HG03565 (cell line): ENCODE measurements around the gene MLLT3.
A peak's percentile ranks its signal among the peaks of the same experiment; 100 is the strongest.

ENCODE experiments used
- ATAC-seq: cut with Tn5 transposase; IDR thresholded peaks from one replicate; pipeline ENCODE4 v1.9.1; 2021; ENCODE audit warnings: mild to moderate bottlenecking, moderate library complexity; ENCODE audit not compliant: unreplicated experiment

Gene MLLT3

GRCh38 chr9:20559231-20559890 lies 62.9 kb downstream of the MLLT3 start:
- no peak for ATAC-seq

- ATAC-seq, result no peak
Observed at GRCh38 chr9:20558566-20559016, 63.7 kb downstream of the MLLT3 start.

- no peak for ATAC-seq
Observed at GRCh38 chr9:20557890-20558565, 64.3 kb downstream of the MLLT3 start.

GRCh38 chr9:20557285-20557684 lies 65.0 kb downstream of the MLLT3 start:
- no peak for ATAC-seq

- no peak for ATAC-seq
Observed at GRCh38 chr9:20553558-20554149, 68.6 kb downstream of the MLLT3 start.

- ATAC-seq, result no peak
Observed at GRCh38 chr9:20552874-20553557, 69.3 kb downstream of the MLLT3 start.

- no peak for ATAC-seq
Observed at GRCh38 chr9:20551835-20552234, 70.5 kb downstream of the MLLT3 start.

- ATAC-seq, result no peak
Observed at GRCh38 chr9:20551236-20551635, 71.1 kb downstream of the MLLT3 start.

- no peak for ATAC-seq
Observed at GRCh38 chr9:20550326-20550725, 72.0 kb downstream of the MLLT3 start.

GRCh38 chr9:20549053-20549452 lies 73.2 kb downstream of the MLLT3 start:
- no peak for ATAC-seq

- ATAC-seq, result no peak
Observed at GRCh38 chr9:20545023-20545622, 77.2 kb downstream of the MLLT3 start.

GRCh38 chr9:20540169-20540863 lies 82.0 kb downstream of the MLLT3 start:
- ATAC-seq, result no peak

- ATAC-seq, result no peak
Observed at GRCh38 chr9:20538956-20539355, 83.3 kb downstream of the MLLT3 start.

GRCh38 chr9:20538092-20538491 lies 84.2 kb downstream of the MLLT3 start:
- ATAC-seq, result no peak

- ATAC-seq, result no peak
Observed at GRCh38 chr9:20537294-20537693, 85.0 kb downstream of the MLLT3 start.

GRCh38 chr9:20532584-20532983 lies 89.7 kb downstream of the MLLT3 start:
- ATAC-seq, result no peak

- no peak for ATAC-seq
Observed at GRCh38 chr9:20529837-20530236, 92.5 kb downstream of the MLLT3 start.

GRCh38 chr9:20528253-20528652 lies 94.0 kb downstream of the MLLT3 start:
- no peak for ATAC-seq

GRCh38 chr9:20526500-20527319 lies 95.6 kb downstream of the MLLT3 start:
- peak; percentile 86 for ATAC-seq

- no peak for ATAC-seq
Observed at GRCh38 chr9:20524776-20525175, 97.5 kb downstream of the MLLT3 start.
